T-helper 1 cell (primary cell): ENCODE data around the gene KLHDC4.
"Not testable (repeated sequence)": the region's sequence is repeated elsewhere in the genome, so short reads cannot be mapped to it uniquely, and the experiment has no call there.

Source experiments
- DNase-seq, 5 donors: peaks; one replicate each; pipeline ENCODE4 v3.0.0-alpha.2; 2012 to 2020

The KLHDC4 gene

GRCh38 chr16:87787451-87788091, 21.8 kb upstream of the KLHDC4 start:
- DNase-seq: not testable (repeated sequence)

- DNase-seq: no peak
These were observed 19.0 kb upstream of the KLHDC4 start for GRCh38 chr16:87784812-87785211.

- DNase-seq: no peak
These were observed 16.2 kb upstream of the KLHDC4 start for GRCh38 chr16:87782033-87782432.

- peak in 3 of 5 donors; percentile 15 to 81 (median 30) for DNase-seq
These were observed 14.7 kb upstream of the KLHDC4 start for GRCh38 chr16:87780385-87780989.

GRCh38 chr16:87778830-87779579, 13.2 kb upstream of the KLHDC4 start:
- DNase-seq: peak; percentile 74 to 99 (median 81)

GRCh38 chr16:87778476-87778829, 12.7 kb upstream of the KLHDC4 start:
- DNase-seq: no peak

GRCh38 chr16:87773836-87774235, 8.1 kb upstream of the KLHDC4 start:
- not testable (repeated sequence) for DNase-seq

GRCh38 chr16:87767456-87767855, 1.7 kb upstream of the KLHDC4 start:
- DNase-seq: not testable (repeated sequence)

GRCh38 chr16:87766485-87766797, 655 bp upstream of the KLHDC4 start:
- DNase-seq: no peak

GRCh38 chr16:87765473-87765775, 362 bp downstream of the KLHDC4 start:
- DNase-seq: peak in 4 of 5 donors; percentile 36 to 73 (median 44)

GRCh38 chr16:87764600-87765472, 950 bp downstream of the KLHDC4 start:
- DNase-seq: peak in 2 of 5 donors; percentile 30 to 76

GRCh38 chr16:87762620-87763019, 3.2 kb downstream of the KLHDC4 start:
- DNase-seq: no peak

GRCh38 chr16:87762071-87762571, 3.7 kb downstream of the KLHDC4 start:
- peak in 1 of 5 donors; percentile 17 for DNase-seq

GRCh38 chr16:87761060-87761459, 4.7 kb downstream of the KLHDC4 start:
- DNase-seq: no peak

- DNase-seq: no peak
These were observed 7.9 kb downstream of the KLHDC4 start for GRCh38 chr16:87757841-87758426.

- no peak for DNase-seq
These were observed 11.3 kb downstream of the KLHDC4 start for GRCh38 chr16:87754535-87754934.

- DNase-seq: no peak
These were observed 18.0 kb downstream of the KLHDC4 start for GRCh38 chr16:87747626-87748414.

GRCh38 chr16:87746178-87746577, 19.6 kb downstream of the KLHDC4 start:
- no peak for DNase-seq

GRCh38 chr16:87744750-87745514, 20.9 kb downstream of the KLHDC4 start:
- DNase-seq: no peak

- DNase-seq: no peak
These were observed 22.9 kb downstream of the KLHDC4 start for GRCh38 chr16:87742781-87743490.
